ENCODE data around the gene PKIB.
"Not testable (repeated sequence)": the region's sequence is repeated elsewhere in the genome, so short reads cannot be mapped to it uniquely, and the experiment has no call there.

PKIB gene

DNA sequence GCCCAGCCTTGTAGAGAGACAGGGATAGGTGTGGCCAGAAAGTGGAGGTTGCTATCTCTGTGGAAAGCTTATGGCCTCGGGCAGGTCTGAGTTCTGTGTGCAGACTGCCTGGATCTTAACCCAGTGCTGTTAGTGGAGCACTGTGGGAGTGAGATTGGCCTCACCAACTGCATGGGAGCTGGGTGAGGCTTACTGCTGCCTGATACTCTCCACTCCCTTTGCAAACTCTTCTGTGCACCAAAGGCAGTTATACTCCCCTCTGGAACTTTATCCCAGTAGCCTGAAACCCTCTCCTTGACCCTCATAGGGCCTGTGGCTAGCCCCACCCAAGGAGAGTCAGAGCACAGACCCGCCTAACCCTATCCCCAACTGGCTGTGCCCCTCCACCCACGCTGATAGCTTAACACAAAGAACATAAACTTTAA is 41.4 kb upstream of the PKIB start:
- TF ChIP-seq, protein P1, sequence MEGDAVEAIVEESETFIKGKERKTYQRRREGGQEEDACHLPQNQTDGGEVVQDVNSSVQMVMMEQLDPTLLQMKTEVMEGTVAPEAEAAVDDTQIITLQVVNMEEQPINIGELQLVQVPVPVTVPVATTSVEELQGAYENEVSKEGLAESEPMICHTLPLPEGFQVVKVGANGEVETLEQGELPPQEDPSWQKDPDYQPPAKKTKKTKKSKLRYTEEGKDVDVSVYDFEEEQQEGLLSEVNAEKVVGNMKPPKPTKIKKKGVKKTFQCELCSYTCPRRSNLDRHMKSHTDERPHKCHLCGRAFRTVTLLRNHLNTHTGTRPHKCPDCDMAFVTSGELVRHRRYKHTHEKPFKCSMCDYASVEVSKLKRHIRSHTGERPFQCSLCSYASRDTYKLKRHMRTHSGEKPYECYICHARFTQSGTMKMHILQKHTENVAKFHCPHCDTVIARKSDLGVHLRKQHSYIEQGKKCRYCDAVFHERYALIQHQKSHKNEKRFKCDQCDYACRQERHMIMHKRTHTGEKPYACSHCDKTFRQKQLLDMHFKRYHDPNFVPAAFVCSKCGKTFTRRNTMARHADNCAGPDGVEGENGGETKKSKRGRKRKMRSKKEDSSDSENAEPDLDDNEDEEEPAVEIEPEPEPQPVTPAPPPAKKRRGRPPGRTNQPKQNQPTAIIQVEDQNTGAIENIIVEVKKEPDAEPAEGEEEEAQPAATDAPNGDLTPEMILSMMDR (IDR thresholded peaks at IDR 0.05; ENCODE audit: low read depth, low read length, missing control alignments): no peak
- in situ Hi-C loops (cut with HindIII; ENCODE audit: low sequenced_read_pairs): no loop called here
- DNase-seq (ENCODE audit: low read depth): no peak
- no peak overlapping the region for H3K4me3 ChIP-seq (ENCODE audit: low read depth, low read length)

DNA sequence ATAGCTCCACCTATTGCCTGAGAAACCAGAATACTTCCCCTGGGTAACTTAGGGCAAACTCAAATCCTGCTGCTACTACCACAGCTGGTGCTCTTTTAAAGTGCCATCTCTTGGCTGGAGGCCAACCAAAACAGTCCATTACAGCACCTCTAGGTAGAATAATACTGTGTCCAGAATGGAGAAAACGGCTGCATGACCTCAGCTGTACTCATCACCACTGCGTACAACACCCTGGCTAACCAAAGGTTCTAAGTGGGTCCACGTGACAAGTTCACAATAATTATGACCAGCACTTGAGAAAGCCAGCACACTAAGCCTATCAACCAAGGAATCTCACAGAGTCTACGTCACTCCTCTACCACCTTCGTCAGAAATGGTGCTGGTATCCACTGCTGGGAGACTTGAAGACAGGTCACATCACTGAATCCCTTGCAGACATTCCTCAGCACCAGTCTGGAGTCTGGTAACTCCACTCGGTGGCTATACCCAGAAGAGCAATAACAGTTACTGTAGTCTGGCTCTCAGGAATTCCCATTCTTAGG is 40.9 kb upstream of the PKIB start:
- DNase-seq (ENCODE audit: low read depth): no peak
- in situ Hi-C loops (cut with HindIII; ENCODE audit: low sequenced_read_pairs): no loop called here
- TF ChIP-seq, protein P1 (IDR thresholded peaks at IDR 0.05; ENCODE audit: low read depth, low read length, missing control alignments): no peak
- H3K4me3 ChIP-seq (ENCODE audit: low read depth, low read length): no peak overlapping the region

DNA sequence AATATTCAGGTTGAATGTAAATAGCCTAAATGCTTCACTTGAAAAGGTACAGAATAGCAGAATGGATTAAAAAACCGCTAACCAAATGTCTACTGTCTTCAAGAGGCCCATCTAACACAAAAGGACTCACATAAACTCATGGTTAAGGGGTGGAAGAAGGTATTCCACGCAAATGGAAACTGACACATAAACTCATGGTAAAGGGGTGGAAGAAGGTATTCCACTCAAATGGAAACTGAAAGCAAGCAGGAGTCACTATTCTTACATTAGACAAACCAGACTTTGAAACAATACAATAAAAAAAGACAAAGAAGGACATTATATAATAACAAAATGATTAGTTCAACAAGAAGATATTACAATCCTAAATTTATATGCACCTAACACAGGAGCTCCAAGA is 38.3 kb upstream of the PKIB start:
- H3K4me3 ChIP-seq (ENCODE audit: low read depth, low read length): no peak overlapping the region
- in situ Hi-C loops (cut with HindIII; ENCODE audit: low sequenced_read_pairs): no loop called here
- DNase-seq (ENCODE audit: low read depth): no peak
- TF ChIP-seq, protein P1 (IDR thresholded peaks at IDR 0.05; ENCODE audit: low read depth, low read length, missing control alignments): no peak

DNA sequence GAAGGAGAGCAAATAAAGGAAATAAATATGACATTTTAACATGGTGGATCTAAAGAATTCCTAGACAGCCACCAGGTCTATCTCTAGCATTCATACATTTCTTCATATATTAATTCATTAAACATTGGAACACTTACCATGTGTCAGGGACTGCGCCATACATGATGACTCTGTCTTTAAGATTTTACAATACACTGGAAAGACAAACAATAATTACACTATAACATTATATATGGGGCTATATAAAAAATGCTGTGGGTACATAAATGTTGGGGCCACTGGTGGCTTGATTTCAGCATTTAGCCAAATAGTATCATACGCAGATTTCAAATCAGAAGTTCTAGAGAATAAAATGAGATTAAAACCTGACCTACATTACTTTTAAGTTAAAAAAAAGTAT is 33.3 kb upstream of the PKIB start:
- no peak overlapping the region for H3K4me3 ChIP-seq (ENCODE audit: low read depth, low read length)
- TF ChIP-seq, protein P1 (IDR thresholded peaks at IDR 0.05; ENCODE audit: low read depth, low read length, missing control alignments): no peak
- no peak for DNase-seq (ENCODE audit: low read depth)
- in situ Hi-C loops (cut with HindIII; ENCODE audit: low sequenced_read_pairs): no loop called here

DNA sequence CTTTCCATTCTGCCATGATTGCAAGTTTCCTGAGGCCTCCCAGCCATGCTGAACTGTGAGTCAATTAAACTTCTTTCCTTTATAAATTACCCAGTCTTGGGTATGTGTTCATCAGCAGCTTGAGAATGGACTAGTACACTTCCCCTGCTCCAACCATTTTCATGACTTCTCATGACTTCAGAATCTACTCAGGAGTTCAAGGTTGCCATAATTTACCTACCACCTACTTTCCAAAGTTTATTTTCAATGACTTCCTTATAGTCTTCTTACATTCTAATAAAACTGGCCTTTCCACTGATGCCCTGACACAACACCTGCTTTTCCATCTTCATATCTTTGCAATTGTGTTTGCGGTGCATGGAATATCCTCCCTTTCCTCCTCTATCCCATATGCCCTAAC is 31.2 kb upstream of the PKIB start:
- in situ Hi-C loops (cut with HindIII; ENCODE audit: low sequenced_read_pairs): no loop called here
- no peak for DNase-seq (ENCODE audit: low read depth)
- no peak overlapping the region for H3K4me3 ChIP-seq (ENCODE audit: low read depth, low read length)
- TF ChIP-seq, protein P1 (IDR thresholded peaks at IDR 0.05; ENCODE audit: low read depth, low read length, missing control alignments): no peak

DNA sequence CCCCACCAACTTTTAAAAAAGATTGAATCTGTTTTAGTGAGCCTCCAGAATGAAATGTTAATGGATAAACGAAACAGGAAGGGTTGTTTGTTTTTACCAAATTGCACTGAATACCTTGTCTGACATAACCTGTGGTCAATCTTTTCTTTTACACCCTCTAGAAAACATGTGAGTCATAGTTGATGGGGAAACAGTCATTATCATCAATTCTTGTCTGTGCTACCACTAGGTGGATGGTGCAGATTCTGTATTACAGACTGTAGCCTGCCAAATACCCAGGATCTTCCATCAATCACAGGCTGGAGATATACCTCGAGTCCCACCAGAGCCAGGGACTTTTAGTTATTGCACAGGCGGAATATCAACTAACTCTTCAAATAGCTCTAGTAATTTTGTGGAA is 29.5 kb upstream of the PKIB start:
- no peak overlapping the region for H3K4me3 ChIP-seq (ENCODE audit: low read depth, low read length)
- TF ChIP-seq, protein P1 (IDR thresholded peaks at IDR 0.05; ENCODE audit: low read depth, low read length, missing control alignments): no peak
- DNase-seq (ENCODE audit: low read depth): no peak
- in situ Hi-C loops (cut with HindIII; ENCODE audit: low sequenced_read_pairs): no loop called here

DNA sequence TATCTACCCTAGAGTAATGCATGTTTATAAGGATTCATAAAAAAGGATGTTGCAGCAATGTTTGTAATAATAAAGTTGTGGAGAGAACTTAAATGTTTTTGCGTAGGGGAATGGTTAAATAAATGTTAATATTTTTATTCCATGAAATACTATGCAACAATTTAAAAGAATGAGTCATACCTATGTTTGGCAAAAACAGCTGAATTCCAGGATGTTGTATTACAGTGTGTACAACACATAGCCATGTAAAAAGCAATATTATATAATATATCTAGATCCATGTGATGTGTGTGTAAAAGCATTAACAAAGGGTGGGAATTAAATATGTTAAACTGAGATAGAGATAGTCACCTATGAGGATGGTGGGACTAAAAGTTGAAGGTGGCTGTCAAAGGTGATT is 21.1 kb upstream of the PKIB start:
- no peak for DNase-seq (ENCODE audit: low read depth)
- no peak overlapping the region for H3K4me3 ChIP-seq (ENCODE audit: low read depth, low read length)
- in situ Hi-C loops (cut with HindIII; ENCODE audit: low sequenced_read_pairs): no loop called here
- TF ChIP-seq, protein P1 (IDR thresholded peaks at IDR 0.05; ENCODE audit: low read depth, low read length, missing control alignments): no peak

DNA sequence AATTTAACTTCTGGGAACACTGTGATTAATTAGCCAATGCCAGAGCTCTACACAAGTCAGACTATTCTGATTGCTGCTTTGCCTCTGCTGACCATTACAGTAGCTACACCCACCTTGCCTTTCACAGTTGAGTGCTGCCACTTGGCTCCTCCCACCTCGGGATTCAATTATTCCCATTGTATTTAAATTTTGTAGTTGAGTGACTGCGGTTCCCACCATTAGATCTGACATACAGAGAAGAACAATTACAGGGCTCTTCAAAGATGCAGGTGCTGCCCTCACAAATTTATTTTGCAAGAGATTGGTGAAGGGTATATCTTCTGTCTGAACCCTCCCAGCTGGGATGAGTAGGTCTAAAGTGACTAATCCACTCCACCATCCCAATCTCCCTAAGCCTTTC is 11.9 kb upstream of the PKIB start:
- DNase-seq (ENCODE audit: low read depth); in situ Hi-C loops (cut with HindIII; ENCODE audit: low sequenced_read_pairs); H3K4me3 ChIP-seq (ENCODE audit: low read depth, low read length): not testable (repeated sequence)

Data from astrocyte of the cerebellum (primary cell).